ENCODE measurements around the gene ACAA1. TPM values are rescaled to one million over a fixed set of nuclear protein-coding genes. Genes with fewer than 3 reads are reported as not detected.
A peak's percentile ranks its signal among the peaks of the same experiment; 100 is the strongest.

ACAA1 gene
- total and polyA plus RNA-seq, 10 of the 15 experiments (the other 5 are each of a cell fraction or from before 2014, with no cell fraction given), result 5.7 to 85.4 (median 60.6) TPM

GRCh38 chr3:38086496-38086895 is 50.4 kb downstream of the ACAA1 start:
- no peaks in the 10 kb centered on the region for H3K79me2 ChIP-seq (ENCODE audit: control insufficient read depth, insufficient read depth, low read length)
- intact Hi-C loops (cut with micrococcal nuclease; ENCODE audit: unreplicated experiment) (no loop called here), in situ Hi-C loops (cut with MboI) (no loop called here)
- no TSS peak for BruUV-seq (replicated peaks)
- RAD21 ChIA-PET (ENCODE audit: unreplicated experiment), result no interaction called here
- DNase-seq (ENCODE audit: low read depth, low spot score) (no peak), FAIRE-seq (no peak), ATAC-seq (no peak; the same call in 2 of the 3 replicates)
- H2AFZ ChIP-seq (ENCODE audit: control insufficient read depth, low read depth, low read length), result no peak overlapping the region
- H3K27me3 ChIP-seq (replicated peaks in 1 of 2; ENCODE audit: control insufficient read depth in 2 of 2, insufficient read depth in 2 of 2, low read length in 1 of 2), result no peaks in the 10 kb centered on the region
- no peak overlapping the region for H3K4me2 ChIP-seq (ENCODE audit: control insufficient read depth, insufficient read depth)
- H3K27ac ChIP-seq (ENCODE audit: control insufficient read depth, insufficient read depth), result no peak overlapping the region
- H3K9ac ChIP-seq (ENCODE audit: control insufficient read depth, insufficient read depth, low read length), result no peak overlapping the region
- no peaks in the 10 kb centered on the region for H3K36me3 ChIP-seq (ENCODE audit: control insufficient read depth in 2 of 2, insufficient read depth in 2 of 2, low read length in 1 of 2)
- H3K9me3 ChIP-seq (replicated peaks; ENCODE audit: control insufficient read depth, insufficient read depth, low read length), result no peaks in the 10 kb centered on the region; the same call in 1 of the 3 replicates
- no peaks in the 10 kb centered on the region for H4K20me1 ChIP-seq (ENCODE audit: control insufficient read depth, insufficient read depth)
- POLR2A ChIA-PET, result no interaction called here
- H3K4me3 ChIP-seq, result no peak overlapping the region
- CTCF ChIA-PET, result no interaction called here
- H3K4me1 ChIP-seq (ENCODE audit: control insufficient read depth, insufficient read depth, low read length), result no peaks in the 10 kb centered on the region
- 63% methylated on average over 3 of the region's 3 CpGs for WGBS (ENCODE audit: insufficient coverage, insufficient replicate concordance, low lambda C conversion rate, missing lambda C conversion rate)
- TF ChIP-seq ZNF207 (IDR thresholded peaks at IDR 0.05; ENCODE audit: borderline replicate concordance), result no peak
- SMC1A ChIA-PET (ENCODE audit: uncharacterized antibody, unreplicated experiment), result no interaction called here

DNA sequence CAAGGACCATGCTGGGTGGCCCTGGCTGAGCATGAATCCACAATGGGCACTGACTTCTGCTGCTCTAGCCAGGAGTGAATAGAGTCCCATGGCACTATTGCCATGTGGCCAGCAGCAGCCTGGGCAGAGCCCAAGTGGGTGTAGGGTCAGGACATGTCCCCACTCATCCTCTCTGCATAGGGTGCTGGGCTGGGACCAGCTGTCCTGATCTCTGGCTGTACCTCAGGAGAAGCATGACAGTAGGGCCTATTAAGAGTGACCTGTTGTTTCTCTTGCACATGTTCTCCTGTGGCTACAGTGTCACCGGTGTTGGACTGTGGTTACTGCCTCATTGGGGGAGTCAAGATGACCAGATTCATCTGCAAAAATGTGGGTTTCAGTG is 51.0 kb downstream of the ACAA1 start:
- Histone ChIP-seq H3K4me1 (ENCODE audit: control insufficient read depth, insufficient read depth, low read length) (no peaks in the 10 kb centered on the region), H3K4me3 (no peak overlapping the region), H3K4me2 (ENCODE audit: control insufficient read depth, insufficient read depth) (no peak overlapping the region), H2AFZ (ENCODE audit: control insufficient read depth, low read depth, low read length) (no peak overlapping the region), H3K9me3 (replicated peaks; ENCODE audit: control insufficient read depth, insufficient read depth, low read length) (no peaks in the 10 kb centered on the region; the same call in 1 of the 3 replicates), H3K9ac (ENCODE audit: control insufficient read depth, insufficient read depth, low read length) (no peak overlapping the region), H3K27me3 (replicated peaks in 1 of 2; ENCODE audit: control insufficient read depth in 2 of 2, insufficient read depth in 2 of 2, low read length in 1 of 2) (no peaks in the 10 kb centered on the region), H3K27ac (ENCODE audit: control insufficient read depth, insufficient read depth) (no peak overlapping the region), H3K36me3 (ENCODE audit: control insufficient read depth in 2 of 2, insufficient read depth in 2 of 2, low read length in 1 of 2) (no peaks in the 10 kb centered on the region), H4K20me1 (ENCODE audit: control insufficient read depth, insufficient read depth) (no peaks in the 10 kb centered on the region), H3K79me2 (ENCODE audit: control insufficient read depth, insufficient read depth, low read length) (no peaks in the 10 kb centered on the region)
- BruUV-seq (replicated peaks), result no TSS peak
- ATAC-seq (peak; percentile 52), DNase-seq (ENCODE audit: low read depth, low spot score) (no peak), FAIRE-seq (no peak)
- CTCF ChIA-PET, result no interaction called here
- in situ Hi-C loops (cut with MboI) (no loop called here), intact Hi-C loops (cut with micrococcal nuclease; ENCODE audit: unreplicated experiment) (no loop called here)
- SMC1A ChIA-PET (ENCODE audit: uncharacterized antibody, unreplicated experiment), result no interaction called here
- TF ChIP-seq RFX5 (IDR thresholded peaks at IDR 0.05; ENCODE audit: low read depth, low read length) (no peak), CHD1 (IDR thresholded peaks at IDR 0.05; ENCODE audit: low read depth, low read length) (no peak), NRF1 (conservative IDR thresholded peaks at IDR 0.05; ENCODE audit: low read depth, low read length) (no peak), CREB1 (IDR thresholded peaks at IDR 0.05; ENCODE audit: low read depth) (no peak), IKZF2 (IDR thresholded peaks at IDR 0.05) (no peak), HDGF (IDR thresholded peaks at IDR 0.05) (no peak), ATF7 (IDR thresholded peaks at IDR 0.05; ENCODE audit: low read depth) (no peak)
- TF ChIP-seq, protein P1, sequence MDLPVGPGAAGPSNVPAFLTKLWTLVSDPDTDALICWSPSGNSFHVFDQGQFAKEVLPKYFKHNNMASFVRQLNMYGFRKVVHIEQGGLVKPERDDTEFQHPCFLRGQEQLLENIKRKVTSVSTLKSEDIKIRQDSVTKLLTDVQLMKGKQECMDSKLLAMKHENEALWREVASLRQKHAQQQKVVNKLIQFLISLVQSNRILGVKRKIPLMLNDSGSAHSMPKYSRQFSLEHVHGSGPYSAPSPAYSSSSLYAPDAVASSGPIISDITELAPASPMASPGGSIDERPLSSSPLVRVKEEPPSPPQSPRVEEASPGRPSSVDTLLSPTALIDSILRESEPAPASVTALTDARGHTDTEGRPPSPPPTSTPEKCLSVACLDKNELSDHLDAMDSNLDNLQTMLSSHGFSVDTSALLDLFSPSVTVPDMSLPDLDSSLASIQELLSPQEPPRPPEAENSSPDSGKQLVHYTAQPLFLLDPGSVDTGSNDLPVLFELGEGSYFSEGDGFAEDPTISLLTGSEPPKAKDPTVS (IDR thresholded peaks at IDR 0.05; ENCODE audit: low read depth, low read length), result no peak
- WGBS (ENCODE audit: insufficient coverage, insufficient replicate concordance, low lambda C conversion rate, missing lambda C conversion rate), result 20% methylated on average over 1 of the region's 1 CpG
- POLR2A ChIA-PET, result no interaction called here
- RAD21 ChIA-PET (ENCODE audit: unreplicated experiment), result no interaction called here

Measured in GM12878 (cell line).